ENCODE data around the gene MID1IP1.

MID1IP1 gene

DNA sequence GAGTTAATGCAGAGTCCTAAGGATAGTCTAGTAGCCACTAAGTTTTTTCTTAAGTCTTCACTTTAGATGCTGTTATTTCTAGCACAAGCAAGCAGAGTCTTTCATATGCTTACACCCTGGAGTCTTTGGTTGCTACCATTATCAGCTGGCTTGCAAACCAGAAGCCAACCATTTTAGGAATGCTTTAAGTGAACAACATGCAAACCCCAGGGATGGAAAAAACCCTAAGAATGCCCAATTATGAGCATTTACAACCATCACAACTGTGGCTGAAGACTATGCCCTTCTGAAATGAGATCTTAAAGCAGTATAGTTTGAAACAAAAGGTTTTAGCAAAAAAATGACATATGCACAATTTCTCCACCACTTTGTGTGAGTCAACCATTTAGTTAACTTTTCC lies 6.6 kb downstream of the MID1IP1 start:
- no peak for DNase-seq (ENCODE audit: insufficient read length, low spot score)
- no peak for FAIRE-seq
- TF ChIP-seq SPI1 (IDR thresholded peaks at IDR 0.05; ENCODE audit: low read depth, low read length) (no peak), PAX5 (IDR thresholded peaks at IDR 0.05; ENCODE audit: insufficient read depth, low read length, severe bottlenecking) (no peak), POLR2AphosphoS5 (IDR thresholded peaks at IDR 0.05; ENCODE audit: low read depth, low read length) (no peak), TAF1 (IDR thresholded peaks at IDR 0.05; ENCODE audit: low read depth, low read length) (no peak), POLR2A (IDR thresholded peaks at IDR 0.05; ENCODE audit: low read depth, low read length) (no peak), POU2F2 (IDR thresholded peaks at IDR 0.05; ENCODE audit: low read depth, low read length) (no peak)

DNA sequence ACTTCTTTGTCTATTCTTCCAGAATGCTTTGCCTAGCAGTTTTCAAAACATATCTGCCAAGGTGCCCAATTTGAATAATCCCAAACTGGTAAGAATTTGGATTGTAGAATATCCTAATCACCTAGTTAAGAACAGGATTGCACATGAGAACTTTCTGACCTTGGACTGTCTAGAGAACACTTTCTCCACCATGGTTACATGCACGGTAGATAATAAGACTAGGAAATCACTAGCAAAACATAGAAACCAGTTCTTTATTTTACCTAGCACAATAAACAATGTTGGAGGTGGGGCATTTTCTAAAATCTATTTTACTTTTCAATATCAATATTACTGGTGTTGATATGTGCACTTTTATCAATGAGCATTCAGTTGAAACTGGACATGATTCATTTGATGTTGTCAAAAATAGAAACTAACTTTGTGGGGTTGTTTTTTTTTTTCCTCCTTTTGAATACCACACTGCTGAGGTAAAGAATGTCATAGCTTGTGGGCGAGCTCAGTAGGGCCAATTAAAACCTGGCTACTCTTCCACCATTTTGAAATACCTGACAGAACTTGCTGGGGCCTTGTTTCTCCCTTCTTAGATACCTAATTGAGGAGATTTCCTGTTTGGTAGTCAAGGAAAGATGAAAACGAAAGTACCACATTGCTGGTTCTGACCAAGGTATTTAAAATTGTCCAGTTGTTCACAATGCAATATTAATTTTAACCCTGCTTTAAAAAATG lies 10.4 kb downstream of the MID1IP1 start:
- no peak for TF ChIP-seq SPI1 (IDR thresholded peaks at IDR 0.05; ENCODE audit: low read depth, low read length)
- FAIRE-seq (peak; percentile 85), DNase-seq (ENCODE audit: insufficient read length, low spot score) (no peak)

DNA sequence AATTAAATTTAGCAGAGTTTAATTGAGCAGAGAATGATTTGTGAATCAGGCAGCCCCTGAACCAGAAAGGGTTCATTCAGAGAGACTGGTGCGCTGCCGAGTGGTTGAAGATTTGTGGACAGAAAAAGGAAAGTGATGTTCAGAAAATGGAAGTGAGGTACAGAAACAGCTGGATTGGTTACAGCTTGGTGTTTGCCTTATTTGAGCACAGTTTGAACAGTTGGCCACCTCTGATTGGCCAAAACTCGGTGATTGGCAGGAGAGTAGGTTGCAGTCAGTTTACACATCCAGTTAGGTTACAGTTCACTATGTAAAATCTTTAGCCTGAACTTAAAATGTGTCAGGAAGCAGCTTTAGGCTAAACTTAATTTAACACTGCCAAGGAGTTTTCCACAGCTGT lies 14.9 kb downstream of the MID1IP1 start:
- no peak for TF ChIP-seq PAX5 (IDR thresholded peaks at IDR 0.05; ENCODE audit: insufficient read depth, low read length, severe bottlenecking)
- no peak for TF ChIP-seq POU2F2 (IDR thresholded peaks at IDR 0.05; ENCODE audit: low read depth, low read length)
- TF ChIP-seq TAF1 (IDR thresholded peaks at IDR 0.05; ENCODE audit: low read depth, low read length) = no peak
- no peak for TF ChIP-seq SPI1 (IDR thresholded peaks at IDR 0.05; ENCODE audit: low read depth, low read length)
- TF ChIP-seq POLR2A (IDR thresholded peaks at IDR 0.05; ENCODE audit: low read depth, low read length) = no peak
- no peak for TF ChIP-seq POLR2AphosphoS5 (IDR thresholded peaks at IDR 0.05; ENCODE audit: low read depth, low read length)
- FAIRE-seq (peak; percentile 85), DNase-seq (ENCODE audit: insufficient read length, low spot score) (no peak)

DNA sequence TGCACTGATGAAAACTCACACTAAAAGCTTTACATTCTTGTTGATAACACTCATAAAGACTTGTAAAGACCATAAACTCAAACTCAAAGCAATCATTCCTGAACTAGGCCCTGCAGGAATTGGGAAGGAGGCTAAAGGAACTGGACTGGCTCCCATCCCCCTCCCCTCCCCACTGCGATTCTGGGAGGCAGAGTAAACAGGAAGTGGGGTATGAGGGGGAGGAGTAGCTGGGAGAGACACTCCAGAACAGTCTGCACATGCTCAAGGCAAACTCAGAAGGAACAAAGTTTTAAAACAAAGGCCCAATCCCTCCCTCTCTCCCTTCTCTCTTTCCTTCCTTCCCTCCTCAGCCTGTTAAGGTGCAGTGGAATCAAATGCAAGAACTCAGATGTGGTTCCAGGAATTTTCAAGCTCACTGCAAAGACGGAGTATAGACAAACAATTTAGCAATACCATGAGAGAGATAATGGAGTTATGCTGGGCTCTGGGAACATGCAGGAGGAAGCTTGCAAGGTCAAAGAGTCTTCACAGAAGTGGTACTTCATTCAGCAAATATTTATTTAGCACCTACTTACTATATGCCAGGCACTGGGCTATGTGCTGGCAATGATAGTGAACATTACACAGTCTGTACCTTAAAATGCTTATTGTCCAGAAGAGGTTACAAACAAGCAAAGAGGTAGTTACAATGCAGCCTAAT lies 15.9 kb downstream of the MID1IP1 start:
- FAIRE-seq (peak; percentile 74), DNase-seq (ENCODE audit: insufficient read length, low spot score) (no peak)
- TF ChIP-seq SPI1 (IDR thresholded peaks at IDR 0.05; ENCODE audit: low read depth, low read length) = peak; percentile 65
- TF ChIP-seq TAF1 (IDR thresholded peaks at IDR 0.05; ENCODE audit: low read depth, low read length) = no peak

DNA sequence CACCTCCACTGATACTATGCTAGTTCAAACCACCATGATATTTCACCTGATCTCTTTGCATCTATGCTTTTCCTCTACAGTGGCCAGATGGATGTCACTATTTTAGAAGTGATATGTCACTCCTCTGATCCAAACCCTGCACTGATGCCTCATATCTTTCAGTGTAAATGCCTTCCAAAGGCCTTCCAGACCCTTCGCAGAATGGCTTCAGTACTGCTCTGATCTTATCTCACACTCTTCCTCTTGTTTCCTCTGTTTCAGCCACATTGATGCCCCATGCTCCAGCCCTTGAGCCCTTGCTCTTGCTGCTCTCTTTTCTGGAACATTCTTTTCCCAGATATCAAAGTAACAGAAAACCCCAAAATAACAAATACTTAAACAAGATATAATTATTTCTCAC lies 17.9 kb downstream of the MID1IP1 start:
- no peak for TF ChIP-seq PAX5 (IDR thresholded peaks at IDR 0.05; ENCODE audit: insufficient read depth, low read length, severe bottlenecking)
- TF ChIP-seq POLR2AphosphoS5 (IDR thresholded peaks at IDR 0.05; ENCODE audit: low read depth, low read length) = no peak
- no peak for TF ChIP-seq TAF1 (IDR thresholded peaks at IDR 0.05; ENCODE audit: low read depth, low read length)
- DNase-seq (ENCODE audit: insufficient read length, low spot score) = no peak
- FAIRE-seq = no peak

DNA sequence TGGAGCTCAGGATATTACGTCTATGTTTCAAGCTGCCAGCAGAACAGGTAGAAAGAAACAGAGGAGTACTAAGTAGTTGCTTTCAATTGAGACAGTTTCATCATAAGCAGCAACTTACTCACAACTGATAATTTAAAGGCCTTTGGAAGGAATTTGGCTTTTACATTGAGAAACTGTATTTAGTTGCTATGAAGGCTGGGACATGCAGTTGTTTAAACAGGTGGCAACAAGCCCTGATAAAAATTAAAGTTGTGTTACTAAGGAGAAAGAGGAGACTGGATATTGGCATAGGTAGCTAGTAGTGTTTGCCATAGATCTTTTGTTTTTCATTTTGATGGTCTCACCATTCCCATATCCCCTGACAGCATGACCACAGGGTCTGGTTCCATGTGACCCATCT lies 18.4 kb downstream of the MID1IP1 start:
- FAIRE-seq = no peak
- TF ChIP-seq SPI1 (IDR thresholded peaks at IDR 0.05; ENCODE audit: low read depth, low read length) (no peak), TAF1 (IDR thresholded peaks at IDR 0.05; ENCODE audit: low read depth, low read length) (no peak), POU2F2 (IDR thresholded peaks at IDR 0.05; ENCODE audit: low read depth, low read length) (no peak), POLR2AphosphoS5 (IDR thresholded peaks at IDR 0.05; ENCODE audit: low read depth, low read length) (no peak), PAX5 (IDR thresholded peaks at IDR 0.05; ENCODE audit: insufficient read depth, low read length, severe bottlenecking) (no peak), POLR2A (IDR thresholded peaks at IDR 0.05; ENCODE audit: low read depth, low read length) (no peak)
- DNase-seq (ENCODE audit: insufficient read length, low spot score) = no peak

DNA sequence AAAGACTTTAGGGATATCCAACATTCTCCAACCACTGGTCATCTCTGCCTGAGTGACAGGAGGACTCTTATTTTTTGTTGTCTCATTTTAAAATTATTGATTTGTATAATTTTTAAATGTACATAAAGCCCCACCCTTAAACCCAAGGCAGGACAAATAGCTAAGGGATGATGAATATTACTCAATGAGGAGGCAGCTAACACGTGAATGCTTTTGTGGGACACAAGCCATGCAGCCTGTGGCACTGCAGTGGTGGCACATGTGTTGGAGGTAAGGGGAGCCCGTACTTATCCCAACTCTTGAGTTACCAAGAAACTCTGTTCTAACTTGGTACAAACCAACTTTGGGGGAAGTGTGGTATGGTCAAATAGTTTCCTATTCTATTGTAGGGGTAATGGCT lies 19.5 kb downstream of the MID1IP1 start:
- no peak for FAIRE-seq
- DNase-seq (ENCODE audit: insufficient read length, low spot score) = no peak
- no peak for TF ChIP-seq POU2F2 (IDR thresholded peaks at IDR 0.05; ENCODE audit: low read depth, low read length)
- no peak for TF ChIP-seq POLR2A (IDR thresholded peaks at IDR 0.05; ENCODE audit: low read depth, low read length)
- no peak for TF ChIP-seq SPI1 (IDR thresholded peaks at IDR 0.05; ENCODE audit: low read depth, low read length)
- no peak for TF ChIP-seq TAF1 (IDR thresholded peaks at IDR 0.05; ENCODE audit: low read depth, low read length)
- TF ChIP-seq POLR2AphosphoS5 (IDR thresholded peaks at IDR 0.05; ENCODE audit: low read depth, low read length) = no peak
- TF ChIP-seq PAX5 (IDR thresholded peaks at IDR 0.05; ENCODE audit: insufficient read depth, low read length, severe bottlenecking) = no peak

- DNase-seq (ENCODE audit: insufficient read length, low spot score) = no peak
- TF ChIP-seq POU2F2 (IDR thresholded peaks at IDR 0.05; ENCODE audit: low read depth, low read length) (no peak), POLR2AphosphoS5 (IDR thresholded peaks at IDR 0.05; ENCODE audit: low read depth, low read length) (no peak), SPI1 (IDR thresholded peaks at IDR 0.05; ENCODE audit: low read depth, low read length) (no peak), PAX5 (IDR thresholded peaks at IDR 0.05; ENCODE audit: insufficient read depth, low read length, severe bottlenecking) (no peak)
- no peak for FAIRE-seq
Observed at GRCh38 chrX:38824176-38824575, 22.9 kb downstream of the MID1IP1 start.

DNA sequence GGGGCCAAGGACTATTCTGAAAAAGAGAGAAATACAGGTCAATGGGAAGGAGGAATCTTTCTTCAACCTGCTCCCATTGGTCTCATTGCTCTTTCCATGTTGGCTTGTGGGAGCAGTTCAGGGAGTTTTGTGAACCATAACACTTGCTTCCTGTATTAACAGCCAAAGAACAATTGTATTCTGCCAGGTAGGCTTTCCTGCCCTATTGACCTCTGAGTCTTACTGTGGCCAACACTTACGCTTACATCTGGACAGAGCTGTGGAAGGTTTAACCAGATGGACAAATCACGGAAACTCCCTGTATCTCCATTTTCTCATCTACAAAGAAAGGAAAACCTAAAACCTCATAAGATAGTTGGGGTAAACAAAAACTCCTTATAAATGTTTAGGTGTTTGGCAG lies 30.7 kb downstream of the MID1IP1 start:
- TF ChIP-seq SPI1 (IDR thresholded peaks at IDR 0.05; ENCODE audit: low read depth, low read length) (no peak), TAF1 (IDR thresholded peaks at IDR 0.05; ENCODE audit: low read depth, low read length) (no peak), POLR2AphosphoS5 (IDR thresholded peaks at IDR 0.05; ENCODE audit: low read depth, low read length) (no peak), POLR2A (IDR thresholded peaks at IDR 0.05; ENCODE audit: low read depth, low read length) (no peak), POU2F2 (IDR thresholded peaks at IDR 0.05; ENCODE audit: low read depth, low read length) (no peak), PAX5 (IDR thresholded peaks at IDR 0.05; ENCODE audit: insufficient read depth, low read length, severe bottlenecking) (no peak)
- DNase-seq (ENCODE audit: insufficient read length, low spot score) = no peak
- no peak for FAIRE-seq

GRCh38 chrX:38837389-38837788 lies 36.1 kb downstream of the MID1IP1 start:
- FAIRE-seq (no peak), DNase-seq (ENCODE audit: insufficient read length, low spot score) (no peak)
- no peak for TF ChIP-seq SPI1 (IDR thresholded peaks at IDR 0.05; ENCODE audit: low read depth, low read length)
- no peak for TF ChIP-seq TAF1 (IDR thresholded peaks at IDR 0.05; ENCODE audit: low read depth, low read length)
- TF ChIP-seq POU2F2 (IDR thresholded peaks at IDR 0.05; ENCODE audit: low read depth, low read length) = no peak
- TF ChIP-seq PAX5 (IDR thresholded peaks at IDR 0.05; ENCODE audit: insufficient read depth, low read length, severe bottlenecking) = no peak
- TF ChIP-seq POLR2AphosphoS5 (IDR thresholded peaks at IDR 0.05; ENCODE audit: low read depth, low read length) = no peak
- no peak for TF ChIP-seq POLR2A (IDR thresholded peaks at IDR 0.05; ENCODE audit: low read depth, low read length)

Data from GM12891 (cell line).